CD4-positive, alpha-beta T cell treated with Interleukin-17A for 1 hour (primary cell): ENCODE measurements around the gene GALNTL6.

Source experiments
- DNase-seq: peaks from one replicate; pipeline ENCODE4 v3.0.0-alpha.2; 2020

Gene GALNTL6

DNA sequence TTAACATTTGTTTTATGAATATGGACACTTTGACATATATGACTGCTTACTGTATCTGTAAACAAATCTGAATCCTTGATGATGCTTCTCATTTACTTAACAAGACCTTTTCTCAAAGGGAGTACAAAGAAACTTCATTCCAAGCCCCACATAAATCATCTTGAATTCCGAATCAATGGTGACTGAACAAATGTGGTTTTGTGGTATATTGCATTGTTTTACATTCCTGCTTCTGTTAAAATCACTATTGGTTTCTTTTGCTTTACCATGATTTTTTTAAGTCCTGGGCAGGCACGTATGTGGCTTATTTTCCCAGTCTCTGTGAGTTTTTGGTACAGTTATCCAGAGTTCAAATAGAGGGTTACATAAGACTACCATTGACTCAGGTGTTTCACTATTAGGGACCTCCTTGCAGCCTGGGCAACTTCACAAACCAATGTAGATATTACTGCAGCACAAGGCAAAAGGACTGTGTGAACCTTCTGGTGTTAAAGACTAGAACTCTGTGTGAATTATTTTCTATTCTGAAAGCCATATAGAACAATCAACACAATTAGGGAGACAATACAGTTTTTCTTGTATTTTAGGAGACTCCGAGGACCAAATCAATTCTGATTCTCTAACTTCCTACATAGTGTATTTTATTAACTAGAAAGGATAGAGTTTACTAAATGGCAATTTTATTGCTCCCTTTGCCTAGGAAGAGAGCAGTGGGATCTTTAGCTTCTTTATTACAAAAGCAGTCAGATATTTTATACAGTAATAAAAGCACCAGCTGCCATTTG lies 196.4 kb downstream of the GALNTL6 start:
- DNase-seq: no peak

GRCh38 chr4:172011196-172011595 lies 198.0 kb downstream of the GALNTL6 start:
- DNase-seq: no peak

- no peak for DNase-seq
Measured at GRCh38 chr4:172018358-172018757, 205.2 kb downstream of the GALNTL6 start.

GRCh38 chr4:172035562-172035961 lies 222.4 kb downstream of the GALNTL6 start:
- DNase-seq: no peak

- DNase-seq: no peak
Measured at GRCh38 chr4:172040766-172041165, 227.6 kb downstream of the GALNTL6 start.

- no peak for DNase-seq
Measured at GRCh38 chr4:172042714-172043114, 229.5 kb downstream of the GALNTL6 start.

- DNase-seq: no peak
Measured at GRCh38 chr4:172045981-172046380, 232.8 kb downstream of the GALNTL6 start.

DNA sequence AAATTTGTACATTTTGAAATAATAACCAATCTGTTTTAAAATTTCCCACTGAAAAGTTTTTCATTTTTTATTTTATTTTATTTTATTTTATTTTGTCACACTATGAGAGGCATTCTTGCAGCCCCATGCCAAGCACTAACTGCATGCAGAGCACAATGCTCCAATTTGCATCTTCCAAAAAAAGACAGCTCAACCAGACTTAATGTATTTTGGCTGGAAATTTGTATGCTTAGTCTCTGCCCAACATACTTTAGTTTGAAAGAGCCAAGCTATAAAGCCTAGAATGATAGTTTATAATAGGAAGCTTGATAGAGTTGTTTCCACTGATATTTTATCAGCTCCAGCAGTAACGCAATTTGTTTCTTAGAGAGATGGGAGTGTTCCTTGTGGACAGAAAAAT lies 235.5 kb downstream of the GALNTL6 start:
- no peak for DNase-seq

DNA sequence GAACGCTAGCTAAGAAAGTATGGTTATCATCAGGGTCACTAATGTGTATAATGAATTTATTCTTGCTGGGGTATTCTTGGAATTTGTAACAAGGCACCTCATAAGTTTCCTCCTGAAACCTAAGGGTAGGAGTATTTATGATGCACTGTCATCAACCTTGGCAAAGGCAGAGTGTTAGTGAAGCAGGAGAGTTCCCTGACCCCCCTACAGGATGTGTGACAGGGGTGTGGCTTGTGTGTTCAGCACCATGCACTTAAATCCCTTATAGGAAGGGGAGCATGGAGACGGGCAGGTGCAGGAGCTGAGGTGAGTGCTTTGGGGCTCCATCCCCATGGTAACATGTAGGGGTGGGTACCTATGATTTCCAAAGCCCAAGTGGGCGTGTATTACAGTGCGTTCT lies 237.7 kb downstream of the GALNTL6 start:
- DNase-seq: no peak

DNA sequence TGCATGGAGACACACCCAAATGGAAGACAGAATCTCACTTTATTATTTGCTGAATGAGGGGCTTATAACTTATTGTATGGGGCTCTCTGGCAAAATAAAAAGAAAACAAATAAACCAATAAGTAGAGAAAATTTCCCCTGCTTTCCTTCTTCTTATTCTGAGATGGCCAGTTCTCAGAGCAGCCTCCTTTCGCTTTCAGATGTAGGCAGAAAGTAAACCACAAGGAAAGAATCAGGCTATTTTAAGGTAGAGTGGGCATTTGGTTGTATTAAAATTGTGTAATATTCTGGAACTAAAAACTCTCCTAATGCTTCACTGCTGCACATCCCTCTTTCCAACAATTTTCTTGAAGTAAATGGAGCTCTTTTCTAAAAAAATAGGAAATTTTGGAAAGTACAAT lies 241.8 kb downstream of the GALNTL6 start:
- no peak for DNase-seq

DNA sequence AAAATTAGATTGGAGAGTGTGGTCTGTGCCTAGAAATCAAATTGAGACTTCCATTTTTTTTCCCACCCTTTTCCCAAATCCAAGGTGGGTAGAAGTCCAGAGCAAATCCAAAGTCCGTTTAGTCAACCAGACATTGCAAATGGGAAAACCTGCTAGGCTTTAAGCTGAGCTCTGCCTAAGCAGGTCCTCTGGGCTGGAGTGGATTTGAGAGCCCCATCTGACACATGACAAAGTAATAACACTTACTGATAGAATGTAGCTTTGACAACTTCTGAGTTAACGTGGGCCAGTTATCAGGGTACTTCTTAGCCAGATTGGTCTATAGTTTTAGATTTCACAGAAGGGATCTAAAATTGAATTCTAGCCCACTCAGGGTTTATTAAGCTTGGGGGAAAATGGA lies 242.3 kb downstream of the GALNTL6 start:
- DNase-seq: no peak

DNA sequence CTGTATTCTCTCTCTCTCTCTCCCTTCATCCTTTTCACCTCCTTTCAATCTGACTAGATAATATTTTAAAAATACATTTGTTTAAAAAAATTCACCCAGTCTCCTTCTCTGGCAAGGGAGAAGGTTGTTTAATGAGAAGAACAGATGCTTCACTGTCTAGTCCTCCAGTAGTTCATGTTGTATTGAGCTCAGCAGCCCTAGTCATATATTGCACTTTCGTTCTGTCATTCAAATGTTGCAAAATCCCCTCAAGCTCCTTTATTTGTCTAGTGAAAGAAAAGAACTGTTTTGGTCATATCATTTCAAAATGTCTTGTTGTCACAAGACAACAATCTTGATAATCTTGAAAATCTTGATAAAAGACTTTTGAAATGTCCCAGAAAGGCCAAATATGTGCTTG lies 248.0 kb downstream of the GALNTL6 start:
- no peak for DNase-seq

DNA sequence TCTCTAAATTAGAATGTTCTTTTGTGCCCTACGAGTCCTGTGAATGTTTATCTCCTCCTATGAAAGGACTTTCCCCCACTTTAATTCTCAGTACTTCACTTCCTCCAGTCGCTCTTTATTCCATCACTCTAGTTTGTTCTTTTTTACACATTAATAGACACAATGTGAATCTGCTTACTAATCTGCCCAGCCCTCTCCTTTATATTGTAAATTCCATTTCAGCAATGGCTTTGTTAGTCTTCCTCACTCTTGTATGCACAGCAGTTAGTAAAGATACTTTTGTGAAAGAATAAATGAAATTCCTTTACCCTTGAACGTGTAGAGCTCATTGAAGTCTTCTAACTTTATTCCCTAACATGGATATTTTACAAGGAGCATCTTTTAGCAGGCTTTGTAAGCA lies 255.3 kb downstream of the GALNTL6 start:
- DNase-seq: no peak

GRCh38 chr4:172073590-172073989 lies 260.4 kb downstream of the GALNTL6 start:
- no peak for DNase-seq

- no peak for DNase-seq
Measured at GRCh38 chr4:172083272-172083671, 270.1 kb downstream of the GALNTL6 start.

DNA sequence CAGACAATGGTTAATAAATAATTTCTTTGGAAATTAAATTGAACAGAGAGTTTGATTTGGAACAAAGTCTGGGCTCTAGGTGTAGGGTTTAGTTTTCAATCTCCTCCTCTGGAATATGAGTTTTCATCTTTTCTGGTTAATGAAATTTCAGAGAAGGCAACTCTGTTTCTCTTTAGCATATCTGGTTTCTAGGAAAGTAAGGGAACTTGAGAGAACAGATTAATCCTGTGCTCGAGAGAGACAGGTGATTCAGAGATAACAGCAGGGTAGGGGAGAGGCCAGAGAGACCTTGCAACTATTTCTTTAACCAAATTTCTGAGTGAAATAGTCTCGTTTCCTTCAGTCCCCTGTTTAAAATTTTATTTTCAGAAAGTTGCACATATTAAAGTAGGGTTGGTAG lies 275.4 kb downstream of the GALNTL6 start:
- no peak for DNase-seq

DNA sequence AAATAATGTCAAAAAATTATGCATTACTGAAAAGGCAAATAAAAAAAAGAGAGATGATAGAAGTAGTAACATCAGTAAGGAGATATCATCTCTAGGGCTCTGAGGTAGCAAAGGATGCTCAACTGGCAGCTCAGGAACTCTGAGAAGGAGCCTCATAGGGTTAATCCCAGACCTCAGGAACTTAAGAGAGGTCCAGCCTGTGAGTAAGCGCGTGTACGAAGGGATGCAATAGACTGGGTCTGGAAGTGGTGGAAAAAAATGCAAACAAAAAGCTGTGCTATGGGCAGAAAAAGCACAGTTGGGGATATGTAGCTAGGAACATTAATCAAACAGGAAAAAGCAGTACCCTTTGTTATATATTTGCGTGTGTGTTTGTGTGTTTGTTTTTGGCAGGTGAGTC lies 282.0 kb downstream of the GALNTL6 start:
- DNase-seq: no peak

DNA sequence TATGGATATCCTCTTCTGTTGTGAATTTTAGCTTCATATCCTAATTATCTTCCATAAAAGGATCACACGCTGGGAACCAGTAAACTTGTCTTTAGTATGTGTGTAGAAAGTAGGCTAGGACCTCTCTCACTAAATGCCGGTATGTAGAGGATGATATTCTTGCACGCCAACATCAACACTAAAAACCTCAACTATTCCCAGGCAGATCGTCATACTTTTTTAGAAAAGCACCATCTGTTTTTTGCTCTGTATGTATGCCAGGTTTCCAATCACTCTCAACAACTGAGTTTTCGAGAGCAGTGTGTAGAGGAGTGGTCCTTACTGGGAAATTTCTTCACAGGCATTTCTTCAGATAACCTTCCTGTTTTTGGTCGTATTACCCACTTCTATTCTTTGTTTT lies 283.6 kb downstream of the GALNTL6 start:
- no peak for DNase-seq

DNA sequence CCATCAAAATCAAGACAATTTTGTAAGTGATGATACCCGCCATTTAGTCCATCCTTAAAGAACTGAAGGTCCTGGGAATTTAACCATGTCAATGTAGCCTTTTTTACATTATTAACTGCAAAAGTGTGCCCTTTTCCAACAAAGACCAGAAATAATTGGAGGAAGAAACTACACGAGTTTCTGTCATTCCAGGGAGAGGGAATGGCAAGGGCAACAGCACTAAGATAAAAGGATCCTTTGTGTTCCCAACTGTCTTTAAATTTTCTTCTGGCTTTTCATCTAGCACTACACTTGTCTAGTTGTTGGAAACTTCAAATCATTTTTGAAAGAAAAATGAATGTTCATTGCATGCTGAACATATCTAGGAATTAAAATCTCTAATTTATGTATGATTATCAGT lies 286.2 kb downstream of the GALNTL6 start:
- no peak for DNase-seq

GRCh38 chr4:172103456-172103855 lies 290.3 kb downstream of the GALNTL6 start:
- DNase-seq: no peak

DNA sequence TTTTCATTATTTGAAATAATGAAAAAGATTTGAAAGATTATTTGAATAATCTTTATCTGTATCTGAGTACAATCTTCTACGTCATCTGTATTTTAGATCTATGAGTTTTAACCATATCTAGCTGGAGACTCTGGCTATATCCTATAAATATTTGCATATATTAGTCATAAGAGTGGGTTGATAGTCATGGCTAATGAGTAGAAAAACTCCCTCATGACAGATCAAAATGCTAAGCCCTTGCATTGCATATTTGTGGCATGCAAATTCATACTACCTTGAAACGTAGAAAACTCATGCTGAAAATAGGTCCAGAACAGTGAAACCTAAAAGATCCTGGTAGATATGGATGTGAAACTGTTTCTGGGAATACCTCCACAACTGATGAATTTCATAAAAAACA lies 291.3 kb downstream of the GALNTL6 start:
- DNase-seq: no peak

GRCh38 chr4:172105918-172106317 lies 292.7 kb downstream of the GALNTL6 start:
- no peak for DNase-seq

GRCh38 chr4:172109466-172109865 lies 296.3 kb downstream of the GALNTL6 start:
- DNase-seq: no peak

DNA sequence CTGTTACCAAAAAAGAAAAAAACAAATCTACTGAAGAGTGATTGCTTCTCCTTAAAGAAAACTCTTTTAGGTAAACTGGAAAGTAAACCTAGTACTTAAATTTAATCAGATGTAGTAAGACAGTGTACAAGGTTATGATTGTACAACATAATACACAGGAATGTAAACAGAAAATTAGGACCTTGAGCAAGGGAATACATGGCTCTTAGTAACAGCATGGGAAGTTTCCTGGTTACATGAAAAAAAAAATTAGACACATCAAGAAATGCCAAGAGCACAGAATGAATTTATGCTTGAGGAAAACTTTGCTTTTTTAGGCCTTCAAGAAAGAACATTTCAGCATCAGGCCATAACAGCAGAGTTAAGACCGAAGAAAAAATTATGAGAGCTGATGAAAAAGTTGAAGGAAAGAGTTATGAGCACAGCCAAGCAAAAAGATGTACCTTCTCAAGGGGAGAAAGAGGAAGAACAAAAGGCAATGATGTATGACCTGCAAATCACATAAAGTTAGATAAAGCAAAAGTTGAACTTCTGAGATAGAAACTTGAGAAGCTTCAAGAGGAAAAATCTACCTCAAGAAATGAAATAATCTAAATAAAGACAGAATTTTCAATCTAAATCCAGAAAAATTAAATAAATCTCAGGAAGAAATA lies 311.6 kb downstream of the GALNTL6 start:
- no peak for DNase-seq

DNA sequence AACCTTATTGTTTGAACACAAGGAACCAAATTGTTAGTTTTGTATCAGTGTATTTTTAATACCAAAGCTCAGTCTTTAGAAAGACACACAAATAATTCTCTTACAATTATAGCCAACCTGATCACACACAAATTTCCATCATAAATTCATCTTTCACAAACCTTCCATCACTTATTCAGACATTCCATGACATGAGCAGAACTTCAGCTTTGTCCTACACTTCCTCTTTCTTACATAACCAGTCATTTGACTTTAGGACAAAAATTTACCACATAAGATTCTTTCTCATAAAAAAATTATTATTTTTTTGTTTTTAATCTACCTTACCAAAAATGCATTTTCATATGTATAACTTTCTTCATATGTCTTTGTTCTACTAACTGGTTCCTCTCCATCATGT lies 312.2 kb downstream of the GALNTL6 start:
- no peak for DNase-seq
